Measurements from ENCODE around the gene PVALB.
A peak's percentile ranks its signal among the peaks of the same experiment; 100 is the strongest.

Gene PVALB

GRCh38 chr22:36846949-36847348 is 30.1 kb upstream of the PVALB start:
- H3K4me3 ChIP-seq (replicated peaks; ENCODE audit: low read depth, low read length), result no peak overlapping the region
- no peak for DNase-seq (ENCODE audit: low read depth)
- TF ChIP-seq, protein P1, sequence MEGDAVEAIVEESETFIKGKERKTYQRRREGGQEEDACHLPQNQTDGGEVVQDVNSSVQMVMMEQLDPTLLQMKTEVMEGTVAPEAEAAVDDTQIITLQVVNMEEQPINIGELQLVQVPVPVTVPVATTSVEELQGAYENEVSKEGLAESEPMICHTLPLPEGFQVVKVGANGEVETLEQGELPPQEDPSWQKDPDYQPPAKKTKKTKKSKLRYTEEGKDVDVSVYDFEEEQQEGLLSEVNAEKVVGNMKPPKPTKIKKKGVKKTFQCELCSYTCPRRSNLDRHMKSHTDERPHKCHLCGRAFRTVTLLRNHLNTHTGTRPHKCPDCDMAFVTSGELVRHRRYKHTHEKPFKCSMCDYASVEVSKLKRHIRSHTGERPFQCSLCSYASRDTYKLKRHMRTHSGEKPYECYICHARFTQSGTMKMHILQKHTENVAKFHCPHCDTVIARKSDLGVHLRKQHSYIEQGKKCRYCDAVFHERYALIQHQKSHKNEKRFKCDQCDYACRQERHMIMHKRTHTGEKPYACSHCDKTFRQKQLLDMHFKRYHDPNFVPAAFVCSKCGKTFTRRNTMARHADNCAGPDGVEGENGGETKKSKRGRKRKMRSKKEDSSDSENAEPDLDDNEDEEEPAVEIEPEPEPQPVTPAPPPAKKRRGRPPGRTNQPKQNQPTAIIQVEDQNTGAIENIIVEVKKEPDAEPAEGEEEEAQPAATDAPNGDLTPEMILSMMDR (IDR thresholded peaks at IDR 0.05; ENCODE audit: low read length, missing control alignments), result no peak

DNA sequence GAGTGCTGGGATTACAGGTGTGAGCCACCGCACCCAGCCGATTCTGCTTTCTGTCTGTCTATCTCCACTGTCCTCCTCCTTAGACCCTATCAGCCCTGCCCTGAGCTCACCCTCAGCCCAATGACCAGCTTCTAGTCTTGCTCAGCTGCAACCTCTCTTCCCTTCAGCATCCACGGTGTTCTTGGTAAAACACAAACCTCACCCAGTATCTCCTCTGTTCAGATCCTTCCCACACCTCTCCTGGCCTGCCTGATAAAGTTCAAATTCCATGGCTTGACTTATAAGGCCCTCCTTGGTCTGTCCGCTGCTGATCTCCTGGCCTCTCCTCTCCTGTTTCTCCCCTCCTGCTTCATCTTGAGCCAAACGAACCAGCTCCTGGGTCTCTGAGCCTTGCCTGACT is 29.4 kb upstream of the PVALB start:
- TF ChIP-seq, protein P1 (IDR thresholded peaks at IDR 0.05; ENCODE audit: low read length, missing control alignments), result no peak
- H3K4me3 ChIP-seq (replicated peaks; ENCODE audit: low read depth, low read length), result no peak overlapping the region

DNA sequence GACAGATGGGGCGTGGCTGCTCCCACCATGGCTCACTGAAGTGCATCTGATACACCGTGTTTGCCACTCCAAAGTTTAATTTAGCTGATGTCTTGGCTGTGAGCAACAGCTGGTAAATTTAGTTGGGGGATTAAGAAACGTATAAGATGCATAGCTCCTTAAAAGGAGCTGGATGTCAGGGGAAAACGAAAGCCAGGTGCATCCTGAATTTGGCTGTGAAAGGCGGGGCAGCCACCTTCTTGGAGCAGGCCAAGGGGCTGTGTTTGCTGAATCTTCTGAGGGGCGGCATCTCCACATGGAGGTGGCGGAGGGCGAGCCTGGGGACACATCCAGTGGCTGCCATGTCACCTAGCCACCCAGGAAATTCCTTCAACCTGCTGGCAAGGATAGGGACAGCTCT is 23.3 kb upstream of the PVALB start:
- TF ChIP-seq, protein P1 (IDR thresholded peaks at IDR 0.05; ENCODE audit: low read length, missing control alignments), result no peak
- H3K4me3 ChIP-seq (replicated peaks; ENCODE audit: low read depth, low read length), result no peak overlapping the region
- no peak for DNase-seq (ENCODE audit: low read depth)

More for the DNA sequence above, 29.4 kb upstream of the PVALB start:
- no peak for DNase-seq (ENCODE audit: low read depth)

- peak; percentile 53 for DNase-seq (ENCODE audit: low read depth)
- TF ChIP-seq, protein P1 (IDR thresholded peaks at IDR 0.05; ENCODE audit: low read length, missing control alignments), result no peak
- no peak overlapping the region for H3K4me3 ChIP-seq (replicated peaks; ENCODE audit: low read depth, low read length)
These were observed 22.7 kb upstream of the PVALB start for GRCh38 chr22:36839356-36840073.

- no peak for DNase-seq (ENCODE audit: low read depth)
- no peak overlapping the region for H3K4me3 ChIP-seq (replicated peaks; ENCODE audit: low read depth, low read length)
- TF ChIP-seq, protein P1 (IDR thresholded peaks at IDR 0.05; ENCODE audit: low read length, missing control alignments), result no peak
These were observed 21.5 kb upstream of the PVALB start for GRCh38 chr22:36838119-36839030.

DNA sequence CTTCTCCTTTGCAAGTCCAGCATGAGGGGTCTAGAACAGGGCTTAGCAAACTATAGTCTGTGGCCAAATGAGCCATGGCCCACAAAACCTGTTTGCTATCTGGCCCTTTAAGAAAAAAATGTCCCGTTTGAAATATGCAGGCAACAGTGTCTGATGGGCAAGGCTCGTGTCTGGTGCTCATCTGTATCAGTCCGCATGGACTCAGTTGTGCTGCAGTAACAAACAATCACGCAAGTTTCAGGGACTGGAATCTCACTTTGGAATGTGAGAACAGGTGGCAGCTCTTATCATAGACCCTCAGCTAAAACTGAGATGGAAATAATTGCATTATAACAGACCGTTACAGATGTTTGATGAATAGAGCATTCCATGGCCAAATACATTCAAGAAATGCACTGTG is 19.1 kb upstream of the PVALB start:
- no peak for DNase-seq (ENCODE audit: low read depth)
- H3K4me3 ChIP-seq (replicated peaks; ENCODE audit: low read depth, low read length), result no peak overlapping the region
- TF ChIP-seq, protein P1 (IDR thresholded peaks at IDR 0.05; ENCODE audit: low read length, missing control alignments), result no peak
